Fibroblast of lung (primary cell): ENCODE measurements around the gene ARRB2. TPM values are rescaled to one million over a fixed set of nuclear protein-coding genes. Genes with fewer than 3 reads are reported as not detected.

Experiments used
- DNase-seq, 2 donors: peaks; one replicate each; pipeline versions ENCODE4 v3.0.0 to v3.0.0-alpha.2; 2010; ENCODE audit warnings: low read depth in 2 of 2
- H2AFZ ChIP-seq: 2 replicates; pipeline ENCODE4 v1.5.1; 2012; ENCODE audit warnings: low read length, control low read depth, inconsistent platforms
- H3K27ac ChIP-seq: 2 replicates; pipeline ENCODE4 v1.5.1; 2011; ENCODE audit warnings: low read length, control low read depth; ENCODE audit not compliant: insufficient read depth
- H3K27me3 ChIP-seq: 2 replicates; pipeline ENCODE4 v1.5.1; 2011; ENCODE audit warnings: mild to moderate bottlenecking, low read length; ENCODE audit not compliant: control insufficient read depth, insufficient read depth
- H3K36me3 ChIP-seq: 2 replicates; pipeline ENCODE4 v1.5.1; 2011; ENCODE audit warnings: low read length; ENCODE audit not compliant: control insufficient read depth, insufficient read depth
- H3K4me1 ChIP-seq: 2 replicates; pipeline ENCODE4 v1.5.1; 2011; ENCODE audit warnings: low read length; ENCODE audit not compliant: control insufficient read depth, insufficient read depth; ENCODE audit errors: extremely low read depth
- H3K4me2 ChIP-seq: 2 replicates; pipeline ENCODE4 v1.5.1; 2011; ENCODE audit warnings: low read length, control low read depth; ENCODE audit not compliant: insufficient read depth; ENCODE audit errors: extremely low read depth
- H3K4me3 ChIP-seq, 4 experiments: fragments of 200-600 bp in 1 of 4; sonication (generic) in 1 of 4; replicated peaks in 1 of 4; 2 replicates each; pipeline ENCODE4 v1.5.1; 2011 to 2016; ENCODE audit warnings: low read length in 4 of 4, low read depth in 3 of 4, mild to moderate bottlenecking in 3 of 4, control low read depth in 2 of 4, inconsistent platforms in 1 of 4, mixed read lengths in 1 of 4; ENCODE audit not compliant: insufficient read depth in 1 of 4; ENCODE audit errors: control extremely low read depth in 1 of 4
- H3K79me2 ChIP-seq: 2 replicates; pipeline ENCODE4 v1.5.1; 2012; ENCODE audit warnings: mild to moderate bottlenecking, low read length, inconsistent platforms; ENCODE audit not compliant: control insufficient read depth, insufficient read depth
- H3K9ac ChIP-seq: 2 replicates; pipeline ENCODE4 v1.5.1; 2011; ENCODE audit warnings: mild to moderate bottlenecking, low read length, control low read depth; ENCODE audit not compliant: insufficient read depth
- H3K9me3 ChIP-seq: 2 replicates; pipeline ENCODE4 v1.5.1; 2012; ENCODE audit warnings: low read depth, low read length; ENCODE audit not compliant: control insufficient read depth, insufficient read depth
- H4K20me1 ChIP-seq: 2 replicates; pipeline ENCODE4 v1.5.1; 2011; ENCODE audit warnings: low read length; ENCODE audit not compliant: control insufficient read depth, insufficient read depth; ENCODE audit errors: extremely low read depth
- EZH2 ChIP-seq: IDR thresholded peaks from 2 replicates; pipeline ENCODE4 v1.5.1; 2012; ENCODE audit warnings: low read length, control low read depth, mild to moderate bottlenecking; ENCODE audit errors: missing control alignments
- polyA plus RNA-seq, 2 donors: library from polyadenylated mRNA; depleted of rRNA in 1 of 2; stranded (reverse) in 1 of 2; unstranded in 1 of 2; fragments of >200 nt; gene quantifications; 2 replicates each; pipeline ENCODE4 v1.2.1, GENCODE V29; 2011 to 2012; ENCODE audit warnings: missing spikeins in 1 of 2
- total RNA-seq: library from RNA; depleted of rRNA; stranded (reverse); fragments of >200 nt; gene quantifications from 2 replicates; pipeline ENCODE4 v1.2.1, GENCODE V29; 2014
- TF ChIP-seq, protein P1 (sequence below), 2 donors: IDR thresholded peaks in 1 of 2; conservative IDR thresholded peaks in 1 of 2; 1 replicate in 1 of 2; 2 replicates in 1 of 2; pipeline ENCODE4 v1.5.1; 2011 to 2012; ENCODE audit warnings: low read length in 2 of 2, control low read depth in 1 of 2, inconsistent platforms in 1 of 2, low read depth in 1 of 2, mild to moderate bottlenecking in 1 of 2

ARRB2 gene
- total and polyA plus RNA-seq, 2 donors (not counting 1 experiment from before 2014, with no cell fraction given): 2.8 to 4.6 TPM

DNA sequence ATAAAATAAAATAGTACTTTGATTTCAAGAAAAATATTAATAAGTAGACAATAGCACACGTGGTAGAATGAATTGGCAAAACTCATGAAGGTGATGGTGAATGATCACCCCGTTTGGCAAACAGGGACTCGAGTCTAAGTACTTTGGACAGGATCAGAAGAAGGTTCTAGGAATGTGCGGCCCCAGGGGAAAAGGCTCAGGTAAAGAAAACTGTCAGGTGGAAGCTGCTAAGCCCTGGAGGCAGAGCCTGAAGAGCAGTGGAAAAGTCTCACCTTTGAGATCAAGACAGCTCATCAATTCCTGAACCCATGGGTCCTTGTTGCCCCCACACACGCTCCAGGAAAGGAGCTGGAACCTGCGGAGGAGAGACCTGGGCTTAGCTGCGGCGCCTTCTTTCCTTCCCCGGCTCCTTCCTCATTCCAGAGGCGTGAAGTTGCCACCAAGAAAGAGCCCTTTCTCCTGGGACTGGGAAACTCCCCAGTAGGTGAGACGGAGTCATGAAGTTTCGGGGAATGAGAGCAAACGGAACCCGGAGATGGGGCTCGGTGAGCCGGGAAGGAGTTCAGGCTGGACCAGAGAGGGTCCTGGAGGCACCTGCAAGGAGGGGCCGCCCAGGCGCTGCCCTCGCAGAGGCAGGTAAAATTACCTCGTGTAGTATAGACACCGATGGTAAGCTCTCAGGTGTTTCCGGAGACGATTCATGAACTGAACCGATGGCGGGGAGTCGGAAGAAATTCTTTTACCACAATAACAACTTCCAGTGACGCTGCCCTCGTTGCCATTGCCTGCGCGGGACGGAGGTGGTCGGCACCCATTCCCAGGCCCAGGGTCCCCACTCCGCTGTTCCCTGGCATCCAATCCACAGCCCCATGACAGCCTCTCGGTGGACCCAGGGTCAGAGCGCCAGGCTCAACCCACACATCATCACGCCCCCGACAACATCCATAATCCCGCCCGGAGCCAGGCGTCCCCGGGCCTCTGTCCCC lies 28.0 kb downstream of the ARRB2 start:
- H3K4me1 ChIP-seq: no peaks in the 10 kb centered on the region
- H3K4me2 ChIP-seq: peak overlapping the region; percentile 72
- H2AFZ ChIP-seq: no peak overlapping the region
- H3K27me3 ChIP-seq: peaks cover 23% of the 10 kb centered on the region
- H4K20me1 ChIP-seq: no peaks in the 10 kb centered on the region
- H3K4me3 ChIP-seq: peak overlapping the region in 3 of 4 experiments; percentile 67 to 86 (median 72)
- no peaks in the 10 kb centered on the region for H3K9me3 ChIP-seq
- H3K27ac ChIP-seq: no peak overlapping the region
- H3K9ac ChIP-seq: no peak overlapping the region
- no peaks in the 10 kb centered on the region for H3K36me3 ChIP-seq
- no peak for DNase-seq
- TF ChIP-seq, protein P1, sequence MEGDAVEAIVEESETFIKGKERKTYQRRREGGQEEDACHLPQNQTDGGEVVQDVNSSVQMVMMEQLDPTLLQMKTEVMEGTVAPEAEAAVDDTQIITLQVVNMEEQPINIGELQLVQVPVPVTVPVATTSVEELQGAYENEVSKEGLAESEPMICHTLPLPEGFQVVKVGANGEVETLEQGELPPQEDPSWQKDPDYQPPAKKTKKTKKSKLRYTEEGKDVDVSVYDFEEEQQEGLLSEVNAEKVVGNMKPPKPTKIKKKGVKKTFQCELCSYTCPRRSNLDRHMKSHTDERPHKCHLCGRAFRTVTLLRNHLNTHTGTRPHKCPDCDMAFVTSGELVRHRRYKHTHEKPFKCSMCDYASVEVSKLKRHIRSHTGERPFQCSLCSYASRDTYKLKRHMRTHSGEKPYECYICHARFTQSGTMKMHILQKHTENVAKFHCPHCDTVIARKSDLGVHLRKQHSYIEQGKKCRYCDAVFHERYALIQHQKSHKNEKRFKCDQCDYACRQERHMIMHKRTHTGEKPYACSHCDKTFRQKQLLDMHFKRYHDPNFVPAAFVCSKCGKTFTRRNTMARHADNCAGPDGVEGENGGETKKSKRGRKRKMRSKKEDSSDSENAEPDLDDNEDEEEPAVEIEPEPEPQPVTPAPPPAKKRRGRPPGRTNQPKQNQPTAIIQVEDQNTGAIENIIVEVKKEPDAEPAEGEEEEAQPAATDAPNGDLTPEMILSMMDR (conservative IDR thresholded peaks at IDR 0.05 in 1 of 2, IDR thresholded peaks at IDR 0.05 in 1 of 2; ENCODE audit: low read depth in 1 of 2, low read length in 2 of 2): no peak
- peak; percentile 87 for TF ChIP-seq EZH2
- H3K79me2 ChIP-seq: no peaks in the 10 kb centered on the region

DNA sequence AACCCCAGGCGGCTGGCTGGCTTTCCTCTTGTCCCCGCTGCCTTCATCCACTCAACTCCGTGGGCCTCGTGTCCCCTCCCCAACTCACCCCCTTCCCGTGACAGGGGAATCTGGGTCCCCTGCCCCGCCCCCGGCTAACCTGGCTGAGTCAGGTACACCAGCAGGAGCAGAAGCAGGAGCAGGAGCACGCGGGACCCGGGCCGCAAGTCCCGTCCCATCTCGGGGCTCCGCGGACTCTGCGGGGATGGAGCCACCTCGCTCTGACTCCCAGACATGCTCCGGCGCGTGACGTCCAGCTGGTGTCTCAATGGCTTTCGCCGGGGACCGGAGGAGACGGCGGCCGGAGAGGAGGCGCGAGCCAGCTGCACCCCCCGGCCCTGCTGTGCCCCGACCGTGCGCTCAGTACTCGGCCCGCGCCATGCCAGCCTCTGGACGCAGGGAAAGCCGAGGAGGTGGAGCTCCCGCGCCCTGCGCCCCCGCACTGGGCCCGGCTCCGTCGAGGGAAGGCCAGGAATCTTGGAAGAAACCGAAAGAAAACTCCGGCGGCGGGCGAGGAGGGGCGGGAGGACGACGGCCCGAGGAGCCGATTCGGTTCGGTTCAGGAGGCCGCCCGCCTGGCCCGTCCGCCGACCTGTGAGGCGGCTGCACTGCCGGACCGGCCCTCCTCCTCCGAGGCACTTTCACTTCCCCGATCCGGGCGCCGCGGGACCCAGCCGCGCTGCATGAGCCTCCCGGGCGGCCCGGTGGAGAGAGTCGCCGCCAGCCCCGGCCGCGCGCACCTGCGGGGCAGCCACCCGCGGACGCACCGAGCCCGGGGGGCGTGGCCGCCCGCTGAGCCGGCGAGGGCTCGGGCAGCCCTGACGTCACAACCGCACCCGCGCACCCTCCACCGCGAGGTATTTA lies 28.9 kb downstream of the ARRB2 start, which contains the start of the genes CXCL16 and ZMYND15:
TSS of gene CXCL16 (minus strand) at position 807 of the 903 bp plus-strand sequence. CDS start at position 218, 589 bp downstream.
TSS of gene ZMYND15 (plus strand) at position 712 of the 903 bp plus-strand sequence. CDS start 716 bp downstream, outside the sequence.
- TF ChIP-seq EZH2: no peak
- TF ChIP-seq, protein P1 (conservative IDR thresholded peaks at IDR 0.05 in 1 of 2, IDR thresholded peaks at IDR 0.05 in 1 of 2; ENCODE audit: low read depth in 1 of 2, low read length in 2 of 2): no peak
- DNase-seq: peak; percentile 18 to 44

More for the DNA sequence above, 28.9 kb downstream of the ARRB2 start, which contains the start of the genes CXCL16 and ZMYND15:
- Histone ChIP-seq H3K36me3 (no peaks in the 10 kb centered on the region), H3K9me3 (no peaks in the 10 kb centered on the region), H2AFZ (peak within 1 kb of the TSS; percentile 77), H3K4me1 (no peaks in the 10 kb centered on the region), H3K79me2 (no peaks in the 10 kb centered on the region), H4K20me1 (no peaks in the 10 kb centered on the region), H3K4me2 (peak within 1 kb of the TSS; percentile 72), H3K4me3 (peak within 1 kb of the TSS; percentile 52 to 86 (median 70)), H3K9ac (peak within 1 kb of the TSS; percentile 51), H3K27me3 (peaks cover 27% of the 10 kb centered on the region), H3K27ac (no peak within 1 kb of the TSS)
